Measurements from ENCODE around the gene ITIH3. TPM values are rescaled to one million over a fixed set of nuclear protein-coding genes. Genes with fewer than 3 reads are reported as not detected.

Gene ITIH3
- total RNA-seq, 1 experiment from 2014 or later = not detected

GRCh38 chr3:52777959-52778805, 16.4 kb upstream of the ITIH3 start:
- H3K27me3 Mint-ChIP-seq (ENCODE audit: insufficient read depth, unreplicated experiment) = peaks cover 26% of the 10 kb centered on the region
- H3K9me3 Mint-ChIP-seq (ENCODE audit: unreplicated experiment) = no peaks in the 10 kb centered on the region
- peaks cover 5% of the 10 kb centered on the region for H3K4me1 Mint-ChIP-seq (ENCODE audit: insufficient read depth, unreplicated experiment)
- no peaks in the 10 kb centered on the region for H3K36me3 Mint-ChIP-seq (ENCODE audit: insufficient read depth, unreplicated experiment)
- no peak overlapping the region for H3K27ac Mint-ChIP-seq (ENCODE audit: low read depth, unreplicated experiment)
- ChIA-PET POLR2A (no interaction called here), CTCF (no interaction called here)
- intact Hi-C loops (cut with micrococcal nuclease) = no loop called here
- no peak overlapping the region for H3K4me3 Mint-ChIP-seq (ENCODE audit: unreplicated experiment)
- DNase-seq (ENCODE audit: unreplicated experiment) = no peak
- BruUV-seq (replicated peaks) = no TSS peak
- TF ChIP-seq CTCF (IDR thresholded peaks at IDR 0.05; ENCODE audit: unreplicated experiment) = no peak

GRCh38 chr3:52779011-52779836, 15.4 kb upstream of the ITIH3 start:
- DNase-seq (ENCODE audit: unreplicated experiment) = no peak
- intact Hi-C loops (cut with micrococcal nuclease) = no loop called here
- H3K27me3 Mint-ChIP-seq (ENCODE audit: insufficient read depth, unreplicated experiment) = peaks cover 36% of the 10 kb centered on the region
- no peak overlapping the region for H3K4me3 Mint-ChIP-seq (ENCODE audit: unreplicated experiment)
- ChIA-PET CTCF (interaction anchor here (0.7 to 0.8 kb wide), 3 partner anchors 7 to 294 kb away, joined by 3 read pairs; no protein-coding TSS in a partner anchor), POLR2A (interaction anchor here (0.6 to 1.1 kb wide), 2 partner anchors 9 to 118 kb away, joined by 3 to 5 read pairs; partner anchors contain the start of genes NEK4 and STIMATE)
- no peaks in the 10 kb centered on the region for H3K9me3 Mint-ChIP-seq (ENCODE audit: unreplicated experiment)
- BruUV-seq (replicated peaks) = no TSS peak
- H3K36me3 Mint-ChIP-seq (ENCODE audit: insufficient read depth, unreplicated experiment) = no peaks in the 10 kb centered on the region
- H3K4me1 Mint-ChIP-seq (ENCODE audit: insufficient read depth, unreplicated experiment) = peaks cover 5% of the 10 kb centered on the region
- no peak overlapping the region for H3K27ac Mint-ChIP-seq (ENCODE audit: low read depth, unreplicated experiment)
- no peak for TF ChIP-seq CTCF (IDR thresholded peaks at IDR 0.05; ENCODE audit: unreplicated experiment)

- no peak for TF ChIP-seq CTCF (IDR thresholded peaks at IDR 0.05; ENCODE audit: unreplicated experiment)
- Mint-ChIP-seq H3K27ac (ENCODE audit: low read depth, unreplicated experiment) (no peak overlapping the region), H3K4me3 (ENCODE audit: unreplicated experiment) (no peak overlapping the region), H3K27me3 (ENCODE audit: insufficient read depth, unreplicated experiment) (peaks cover 36% of the 10 kb centered on the region), H3K4me1 (ENCODE audit: insufficient read depth, unreplicated experiment) (peaks cover 5% of the 10 kb centered on the region), H3K9me3 (ENCODE audit: unreplicated experiment) (no peaks in the 10 kb centered on the region), H3K36me3 (ENCODE audit: insufficient read depth, unreplicated experiment) (no peaks in the 10 kb centered on the region)
- no peak for DNase-seq (ENCODE audit: unreplicated experiment)
- intact Hi-C loops (cut with micrococcal nuclease) = no loop called here
- CTCF ChIA-PET = interaction anchor here (0.7 to 1.1 kb wide), 3 partner anchors 8 to 354 kb away, joined by 3 to 6 read pairs (median 3); no protein-coding TSS in a partner anchor
- BruUV-seq (replicated peaks) = no TSS peak
- POLR2A ChIA-PET = interaction anchor here (0.6 to 1.1 kb wide), 3 partner anchors 9 to 492 kb away, joined by 3 to 5 read pairs (median 5); partner anchors contain the start of genes GLYCTK, NEK4 and STIMATE
These were observed 14.6 kb upstream of the ITIH3 start for GRCh38 chr3:52779837-52780585.

Measured in MCF 10A (cell line).